RPMI7951 (cell line): Measurements from ENCODE around the gene RBM4. TPM values are rescaled to one million over a fixed set of nuclear protein-coding genes. Genes with fewer than 3 reads are reported as not detected.

ENCODE experiments used
- DNase-seq: peaks from one replicate; pipeline ENCODE4 v3.0.0-alpha.2; 2012; ENCODE audit warnings: low read depth
- total RNA-seq: library from RNA; depleted of rRNA; stranded (reverse); fragments of >200 nt; shearing (Covaris generic); gene quantifications from 2 replicates; pipeline ENCODE4 v1.2.3, GENCODE V29; 2014; rRNA removed

RBM4 gene
- total RNA-seq, 1 experiment from 2014 or later, result 126 TPM

GRCh38 chr11:66688561-66689534, 50.3 kb downstream of the RBM4 start:
- no peak for DNase-seq

DNA sequence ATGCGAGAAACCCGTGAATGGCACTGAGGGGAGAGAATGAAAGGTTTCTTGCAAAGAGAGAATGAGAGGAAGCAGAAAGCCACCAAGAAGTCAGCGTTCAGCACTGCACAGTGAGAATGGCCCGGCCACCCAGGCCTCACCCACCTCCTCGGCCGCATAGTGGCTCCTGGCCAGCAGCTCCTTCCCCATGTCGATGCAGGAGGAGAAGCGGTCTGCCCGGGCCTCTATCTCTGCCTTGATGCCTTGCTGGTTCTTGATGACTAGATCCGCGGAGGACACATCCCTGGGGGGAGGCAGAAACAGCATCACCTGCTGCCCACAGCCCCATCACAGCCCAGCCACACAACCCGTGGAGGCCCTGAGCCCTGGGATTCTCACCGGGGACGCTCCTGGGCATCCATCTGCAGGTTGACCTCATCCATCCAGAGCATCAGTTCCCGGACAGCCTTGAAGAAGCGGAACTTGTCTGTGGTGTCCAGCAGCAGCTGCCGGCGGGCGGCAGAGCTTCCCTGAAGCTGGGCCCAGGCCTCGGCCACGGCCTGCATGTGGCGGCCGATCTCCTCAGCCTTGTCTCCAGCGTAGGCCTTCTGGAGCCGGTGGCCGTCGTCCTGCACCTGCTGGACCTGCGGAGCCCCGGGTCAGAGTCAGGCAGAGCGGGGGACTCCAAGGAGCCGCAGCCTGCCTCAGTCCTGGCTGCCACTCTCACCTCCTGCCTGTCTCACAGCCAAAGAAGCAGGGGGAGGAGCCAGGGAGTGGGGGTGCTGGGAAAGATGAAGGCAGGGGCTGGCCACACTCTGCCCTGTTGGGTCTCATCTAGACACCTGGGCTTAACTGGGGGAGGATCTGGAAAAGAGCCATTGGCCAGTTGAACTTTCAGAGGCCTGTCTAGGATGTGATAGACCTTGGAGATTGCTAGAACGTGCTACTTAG, 51.4 kb downstream of the RBM4 start:
- no peak for DNase-seq

- no peak for DNase-seq
Observed at GRCh38 chr11:66691311-66691980, 52.9 kb downstream of the RBM4 start.

DNA sequence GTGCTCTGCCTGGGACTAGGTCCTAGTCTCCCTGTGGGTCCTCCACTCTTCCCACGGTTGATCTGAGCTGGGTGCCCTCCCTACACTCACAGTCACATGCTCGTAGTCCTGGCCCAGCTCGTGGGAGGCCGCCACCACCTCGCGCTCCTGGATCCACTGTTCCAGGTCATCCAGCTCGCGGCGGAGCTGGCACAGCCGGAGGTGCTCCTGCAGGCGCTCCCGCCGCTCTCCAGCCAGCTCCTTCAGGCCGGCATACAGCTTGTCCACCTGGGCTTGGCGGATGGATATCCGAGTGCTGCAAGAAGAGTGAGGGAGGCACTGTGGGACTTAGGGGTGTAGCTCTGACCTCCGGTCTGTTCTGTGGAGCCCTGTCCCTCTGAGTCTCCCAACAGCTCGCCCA, 53.9 kb downstream of the RBM4 start:
- no peak for DNase-seq

DNA sequence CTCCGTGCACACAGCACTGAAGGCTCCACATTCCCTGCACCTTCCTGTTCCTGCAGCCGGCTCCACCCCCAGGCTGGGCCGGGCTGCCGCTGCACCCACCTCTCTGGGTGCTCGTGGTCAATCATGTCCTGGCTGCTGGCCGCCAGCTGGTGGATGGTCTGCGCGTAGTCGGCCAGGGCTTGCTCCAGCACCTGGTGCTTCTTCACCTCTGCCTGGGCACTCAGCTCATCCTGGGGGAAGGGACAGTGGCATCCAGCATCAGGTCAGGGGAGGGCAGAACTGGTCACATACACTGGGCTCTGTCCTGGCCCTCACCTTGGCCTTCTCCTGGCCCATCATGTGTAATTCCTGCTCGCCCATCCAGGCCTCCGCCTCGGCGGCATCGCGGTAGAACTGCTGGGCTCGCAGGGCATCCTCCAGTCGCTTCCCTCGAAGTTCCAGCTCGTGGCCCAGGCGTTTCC, 54.4 kb downstream of the RBM4 start:
- DNase-seq, result no peak

GRCh38 chr11:66693356-66694055, 55.0 kb downstream of the RBM4 start:
- no peak for DNase-seq

DNA sequence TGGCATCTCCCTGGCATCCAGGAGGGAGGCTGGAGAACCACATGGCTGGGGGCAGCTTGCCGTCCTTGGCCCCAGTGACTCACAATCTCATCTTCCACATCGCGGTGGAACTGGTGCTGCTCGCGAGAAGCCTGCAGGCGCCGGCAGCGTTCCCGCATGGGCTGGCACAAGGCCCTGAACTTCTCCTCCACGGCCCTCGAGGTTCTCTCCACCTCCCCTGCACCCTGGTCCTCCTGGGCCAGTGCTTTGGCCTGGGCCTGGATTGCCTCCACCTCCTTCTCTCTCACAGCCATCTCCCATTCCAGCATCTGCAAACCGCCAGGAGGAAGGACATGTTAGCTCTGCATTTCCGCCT, 55.5 kb downstream of the RBM4 start:
- DNase-seq, result peak; percentile 67

- DNase-seq, result peak; percentile 95
Observed at GRCh38 chr11:66694732-66695207, 56.3 kb downstream of the RBM4 start.

Other genes starting within 250 kb of the RBM4 start
- gene NPAS4, start 217.7 kb upstream of the RBM4 start, total RNA-seq, result not detected in 2 replicates
- gene MRPL11, start 199.9 kb upstream of the RBM4 start, total RNA-seq, result 67.6 and 74.4 TPM in 2 replicates
- 6.6 TPM in 2 replicates for gene PELI3, start 171.8 kb upstream of the RBM4 start, total RNA-seq
- gene DPP3, start 158.3 kb upstream of the RBM4 start, total RNA-seq, result 36.8 and 46.4 TPM in 2 replicates
- 17.5 and 29.6 TPM in 2 replicates for gene BBS1, start 128.1 kb upstream of the RBM4 start, total RNA-seq
- gene ZDHHC24, start 92.7 kb upstream of the RBM4 start, total RNA-seq, result 7.2 and 10.9 TPM in 2 replicates
- gene ACTN3, start 91.8 kb upstream of the RBM4 start, total RNA-seq, result under 0.01 TPM in 1 of 2 replicates, not detected in the other
- 26.3 and 27.5 TPM in 2 replicates for gene CTSF, start 70.1 kb upstream of the RBM4 start, total RNA-seq
- gene CCDC87, start 45.6 kb upstream of the RBM4 start, total RNA-seq, result 0.10 and 0.84 TPM in 2 replicates
- 28.5 and 33.3 TPM in 2 replicates for gene CCS, start 45.5 kb upstream of the RBM4 start, total RNA-seq
- 32.8 and 34.1 TPM in 2 replicates for gene RBM14, start 22.1 kb upstream of the RBM4 start, total RNA-seq
- 20.7 and 25.4 TPM in 2 replicates for gene RBM4B, start 39.2 kb downstream of the RBM4 start, total RNA-seq
- gene SPTBN2, start 90.5 kb downstream of the RBM4 start, total RNA-seq, result under 0.01 and 0.68 TPM in 2 replicates
- gene RCE1, start 204.7 kb downstream of the RBM4 start, total RNA-seq, result 23.2 and 26.1 TPM in 2 replicates
- 10.6 and 19.7 TPM in 2 replicates for gene LRFN4, start 218.4 kb downstream of the RBM4 start, total RNA-seq